ENCODE results near the gene MAP3K6.
A peak's percentile ranks its signal among the peaks of the same experiment; 100 is the strongest.
"Not testable (repeated sequence)": the region's sequence is repeated elsewhere in the genome, so short reads cannot be mapped to it uniquely, and the experiment has no call there.

MAP3K6 gene, protein sequence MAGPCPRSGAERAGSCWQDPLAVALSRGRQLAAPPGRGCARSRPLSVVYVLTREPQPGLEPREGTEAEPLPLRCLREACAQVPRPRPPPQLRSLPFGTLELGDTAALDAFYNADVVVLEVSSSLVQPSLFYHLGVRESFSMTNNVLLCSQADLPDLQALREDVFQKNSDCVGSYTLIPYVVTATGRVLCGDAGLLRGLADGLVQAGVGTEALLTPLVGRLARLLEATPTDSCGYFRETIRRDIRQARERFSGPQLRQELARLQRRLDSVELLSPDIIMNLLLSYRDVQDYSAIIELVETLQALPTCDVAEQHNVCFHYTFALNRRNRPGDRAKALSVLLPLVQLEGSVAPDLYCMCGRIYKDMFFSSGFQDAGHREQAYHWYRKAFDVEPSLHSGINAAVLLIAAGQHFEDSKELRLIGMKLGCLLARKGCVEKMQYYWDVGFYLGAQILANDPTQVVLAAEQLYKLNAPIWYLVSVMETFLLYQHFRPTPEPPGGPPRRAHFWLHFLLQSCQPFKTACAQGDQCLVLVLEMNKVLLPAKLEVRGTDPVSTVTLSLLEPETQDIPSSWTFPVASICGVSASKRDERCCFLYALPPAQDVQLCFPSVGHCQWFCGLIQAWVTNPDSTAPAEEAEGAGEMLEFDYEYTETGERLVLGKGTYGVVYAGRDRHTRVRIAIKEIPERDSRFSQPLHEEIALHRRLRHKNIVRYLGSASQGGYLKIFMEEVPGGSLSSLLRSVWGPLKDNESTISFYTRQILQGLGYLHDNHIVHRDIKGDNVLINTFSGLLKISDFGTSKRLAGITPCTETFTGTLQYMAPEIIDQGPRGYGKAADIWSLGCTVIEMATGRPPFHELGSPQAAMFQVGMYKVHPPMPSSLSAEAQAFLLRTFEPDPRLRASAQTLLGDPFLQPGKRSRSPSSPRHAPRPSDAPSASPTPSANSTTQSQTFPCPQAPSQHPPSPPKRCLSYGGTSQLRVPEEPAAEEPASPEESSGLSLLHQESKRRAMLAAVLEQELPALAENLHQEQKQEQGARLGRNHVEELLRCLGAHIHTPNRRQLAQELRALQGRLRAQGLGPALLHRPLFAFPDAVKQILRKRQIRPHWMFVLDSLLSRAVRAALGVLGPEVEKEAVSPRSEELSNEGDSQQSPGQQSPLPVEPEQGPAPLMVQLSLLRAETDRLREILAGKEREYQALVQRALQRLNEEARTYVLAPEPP (N-terminal part only)

DNA sequence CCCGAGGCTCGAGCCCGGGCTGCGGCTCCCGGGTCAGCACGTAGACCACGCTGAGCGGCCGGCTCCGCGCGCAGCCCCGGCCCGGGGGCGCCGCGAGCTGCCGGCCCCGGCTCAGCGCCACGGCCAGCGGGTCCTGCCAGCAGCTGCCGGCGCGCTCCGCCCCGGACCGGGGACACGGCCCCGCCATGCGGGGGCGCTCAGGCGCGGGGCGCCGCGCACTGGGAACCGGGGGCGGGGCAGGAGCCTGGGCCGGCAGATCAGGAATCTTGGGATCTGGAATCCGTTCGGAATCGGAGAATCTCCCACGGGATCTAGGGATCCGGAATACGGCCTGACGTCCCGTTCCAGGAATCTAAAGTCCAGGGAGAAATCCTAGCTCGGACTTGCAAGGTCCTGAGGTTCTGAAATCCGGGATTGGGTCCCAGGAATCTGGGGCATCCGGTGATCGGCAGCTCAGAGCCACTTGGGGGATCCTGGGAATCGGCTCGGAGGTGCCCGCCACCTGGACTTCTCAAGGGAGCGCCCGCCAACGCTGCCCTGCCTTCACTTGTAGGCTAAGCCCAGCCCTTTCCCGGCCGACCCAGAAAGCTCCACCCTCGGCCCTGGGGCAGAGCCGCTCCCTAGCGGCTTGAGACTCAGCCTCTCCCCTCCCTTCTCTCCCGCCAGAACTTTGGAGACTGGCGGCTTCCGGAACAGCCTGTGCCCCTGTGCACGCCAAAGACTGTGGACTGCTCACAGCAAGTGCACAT lies at the start of gene MAP3K6:
TSS of gene MAP3K6 (minus strand) at position 551 of the 749 bp plus-strand sequence. CDS start at position 187, 364 bp downstream.
- peak; percentile 16 for DNase-seq

DNA sequence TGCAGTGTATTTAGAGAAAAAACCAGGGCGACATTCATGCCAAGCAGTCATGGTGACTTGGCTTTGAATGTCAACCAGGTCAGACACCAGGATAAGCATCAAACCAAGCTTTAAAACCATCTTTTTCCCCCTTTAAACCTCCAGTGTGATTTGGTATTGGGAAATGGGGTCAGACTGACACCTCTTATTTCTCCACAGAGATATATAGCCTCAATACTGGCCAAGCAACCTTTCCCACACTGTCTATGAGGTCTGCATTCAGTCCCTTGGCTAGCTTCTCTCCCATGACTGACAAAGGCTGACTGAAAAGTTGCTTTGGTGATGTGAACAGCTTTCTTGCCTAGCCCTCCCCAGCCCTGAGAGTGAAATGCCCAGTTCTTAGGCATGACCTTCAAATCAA lies 47.3 kb upstream of the MAP3K6 start:
- DNase-seq, result no peak

DNA sequence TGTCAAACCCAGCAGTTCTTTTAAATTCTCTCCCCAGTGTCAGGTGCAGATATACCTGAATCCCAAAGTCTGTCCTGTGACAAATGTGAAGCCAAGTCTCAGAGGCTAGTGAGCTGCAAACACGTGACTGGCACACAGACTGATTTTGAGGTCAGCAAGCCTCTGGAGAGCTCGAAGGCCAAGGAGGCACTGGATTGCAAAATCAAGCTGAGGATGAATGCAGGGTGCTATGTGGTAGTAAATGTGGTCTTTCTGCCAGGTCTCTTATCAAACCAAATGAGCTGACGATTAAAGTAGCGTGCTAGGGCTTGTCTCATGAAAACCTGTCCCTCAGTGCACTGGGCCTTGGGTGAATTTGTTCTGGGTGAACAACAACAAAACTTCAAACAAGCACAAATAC lies 46.2 kb upstream of the MAP3K6 start:
- no peak for DNase-seq

DNA sequence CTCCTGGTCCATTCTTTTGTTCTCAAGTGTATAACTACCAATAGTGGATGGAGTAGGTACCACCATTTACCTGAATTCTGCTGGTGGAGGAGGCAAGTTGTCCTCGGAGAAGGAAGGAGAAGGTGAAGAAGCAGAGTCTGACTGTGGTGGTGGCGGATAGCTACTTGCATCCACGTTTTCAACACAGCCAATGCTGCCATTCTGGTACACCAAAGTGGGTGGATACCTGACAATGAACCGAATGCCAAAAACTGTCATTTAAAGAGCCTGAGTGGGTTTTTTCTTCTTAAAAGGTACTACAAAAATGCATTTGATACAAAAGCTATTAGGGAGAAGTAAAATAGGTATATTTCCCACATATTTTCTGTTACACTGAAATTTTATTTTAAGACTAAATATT lies 45.7 kb upstream of the MAP3K6 start:
- no peak for DNase-seq

DNA sequence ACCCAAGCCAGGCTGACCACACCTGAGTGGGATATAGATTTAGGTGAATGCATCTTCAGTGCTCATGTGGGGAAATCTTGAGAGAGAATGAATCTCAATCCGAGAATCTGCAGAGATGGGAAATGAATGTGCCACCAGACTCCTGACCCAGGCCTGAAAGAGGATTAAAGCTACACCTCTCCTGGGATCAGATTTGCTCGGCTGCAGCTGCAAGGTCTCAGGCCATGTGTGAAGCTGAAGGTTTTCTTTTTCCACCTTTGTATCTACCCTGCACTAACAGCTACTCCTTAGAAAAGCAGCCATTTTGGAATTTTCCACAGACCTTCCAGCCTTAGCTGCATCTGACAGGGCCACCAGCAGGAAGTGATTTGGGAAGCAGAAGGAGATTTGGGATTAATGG lies 43.9 kb upstream of the MAP3K6 start:
- DNase-seq, result no peak

DNA sequence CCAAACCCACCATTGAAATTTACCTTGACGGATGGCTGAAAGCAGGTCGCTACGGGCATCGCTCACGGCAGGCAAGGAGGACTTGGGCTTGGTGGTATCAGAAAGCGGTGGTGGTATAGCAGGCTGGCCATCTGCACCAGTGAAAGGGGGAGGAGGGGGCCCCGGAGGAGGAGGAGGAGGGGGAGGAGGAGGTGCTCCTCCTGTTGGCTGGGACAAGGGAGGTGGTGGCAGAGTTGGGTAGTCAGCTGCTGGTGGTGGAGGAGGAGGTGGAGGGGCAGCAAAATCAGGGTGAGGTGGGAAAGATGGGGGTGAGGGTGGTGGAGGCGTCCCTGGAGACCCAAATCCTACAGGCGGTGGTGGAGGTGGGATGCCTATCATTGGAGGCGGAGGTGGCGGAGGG lies 42.9 kb upstream of the MAP3K6 start:
- DNase-seq, result no peak

DNA sequence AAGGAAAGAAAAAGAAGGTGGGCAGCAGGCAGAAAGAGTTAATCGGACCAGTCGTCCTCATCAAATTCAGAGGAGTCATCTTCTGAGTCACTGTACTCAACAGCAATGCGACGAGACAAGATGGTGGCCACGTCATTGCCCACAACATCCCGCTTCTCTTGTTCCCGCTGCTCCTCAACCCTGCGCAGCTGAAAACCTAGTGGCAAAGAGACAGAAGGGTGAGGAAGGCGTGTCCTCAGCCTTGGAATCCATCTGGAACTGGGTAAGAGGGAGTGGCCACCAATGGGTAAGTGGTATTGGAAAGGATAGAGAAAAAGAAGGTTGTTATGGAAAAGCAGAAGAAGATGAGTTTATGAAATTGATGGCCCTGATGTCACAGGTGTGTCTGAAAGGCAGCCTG lies 41.4 kb upstream of the MAP3K6 start:
- no peak for DNase-seq

DNA sequence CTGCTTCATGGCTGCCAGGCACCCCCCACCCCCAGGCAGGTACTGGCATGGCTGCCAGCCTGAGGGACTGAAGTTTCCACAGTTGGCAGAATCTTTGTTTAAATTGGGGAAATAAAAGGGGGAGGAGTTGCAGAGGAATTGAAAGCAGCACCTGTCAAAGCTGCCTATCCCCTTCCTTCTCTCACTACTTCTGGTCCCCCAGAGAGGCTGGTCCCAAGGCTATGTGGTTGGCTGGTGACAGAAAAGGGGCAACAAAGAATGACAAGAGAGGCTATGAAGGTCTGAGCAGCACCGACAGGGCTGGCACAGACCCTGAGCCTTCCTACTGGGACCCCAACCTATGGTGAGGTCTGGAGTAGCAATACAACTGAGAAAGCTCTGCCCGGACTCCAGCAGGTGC lies 40.0 kb upstream of the MAP3K6 start:
- not testable (repeated sequence) for DNase-seq

DNA sequence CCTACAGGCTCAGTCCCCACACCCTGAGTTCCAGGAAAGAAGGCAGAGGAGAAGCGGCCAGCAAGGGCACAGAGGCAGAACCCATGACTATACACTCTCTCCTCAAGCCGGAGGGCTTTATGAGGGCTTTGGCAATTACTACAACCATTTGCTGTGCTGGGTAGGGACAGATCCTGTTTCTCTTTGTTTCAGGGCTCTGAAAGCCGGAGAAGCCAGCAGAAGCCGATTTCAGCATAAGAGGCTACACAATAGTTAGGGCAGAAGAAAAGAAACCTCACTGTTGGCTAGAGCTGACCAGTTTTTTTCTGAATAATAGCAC lies 39.6 kb upstream of the MAP3K6 start:
- DNase-seq, result no peak

DNA sequence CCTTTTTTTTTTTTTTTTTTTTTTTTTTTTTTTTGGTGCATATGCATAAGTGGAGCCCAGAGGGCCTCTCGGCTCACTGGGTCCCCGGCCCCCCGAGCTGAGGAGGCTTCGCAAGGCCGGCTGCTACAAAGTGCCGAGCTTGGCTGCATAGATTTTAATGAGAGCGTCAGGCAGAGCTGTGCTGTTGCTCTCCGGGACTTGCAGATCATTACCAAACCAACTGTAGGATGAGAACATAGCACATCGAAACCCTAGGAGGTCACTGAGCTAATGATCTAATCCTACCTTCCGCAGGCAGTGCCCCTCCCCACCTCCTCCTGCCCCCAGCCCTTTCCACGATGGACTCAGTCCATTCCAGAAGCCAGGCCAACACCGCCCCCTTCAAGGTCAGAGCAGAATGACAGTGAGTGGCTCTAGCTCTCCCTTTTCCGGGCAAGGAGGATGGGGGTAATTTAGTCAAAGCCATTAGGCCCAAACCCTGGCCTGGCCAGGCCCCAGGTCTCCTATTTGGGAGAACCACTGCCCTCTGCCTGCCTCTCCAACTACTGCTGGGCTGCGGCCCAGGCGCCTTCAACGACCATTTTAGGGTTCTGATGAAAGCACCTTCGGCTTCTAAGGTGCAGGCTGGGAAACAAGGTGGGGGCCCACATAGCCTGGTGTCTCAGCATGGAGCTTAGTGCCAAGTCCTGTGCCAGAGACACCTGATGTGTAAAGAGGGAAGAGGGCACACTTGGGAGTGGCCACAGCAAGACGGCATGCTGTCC lies 39.0 kb upstream of the MAP3K6 start:
- not testable (repeated sequence) for DNase-seq

DNA sequence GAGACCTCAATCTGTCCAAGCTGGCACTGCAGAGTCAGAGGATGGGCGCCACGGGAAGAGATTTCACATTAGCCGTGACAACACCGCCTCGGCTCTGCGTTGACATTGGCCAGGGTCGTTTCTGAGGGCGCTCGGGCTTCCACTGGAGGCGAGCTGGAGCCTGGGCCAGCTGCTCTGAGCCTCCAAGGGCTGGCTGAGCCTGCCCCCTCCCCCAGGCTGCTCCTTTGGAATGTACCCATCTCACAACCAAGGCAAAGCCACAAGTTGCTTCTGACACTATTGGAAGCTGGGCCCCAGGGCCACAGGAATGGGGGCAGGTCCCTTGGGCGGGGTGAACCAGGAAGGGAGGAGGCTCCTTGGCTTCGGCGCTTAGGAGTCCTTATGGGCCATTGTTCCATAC lies 38.3 kb upstream of the MAP3K6 start:
- no peak for DNase-seq

DNA sequence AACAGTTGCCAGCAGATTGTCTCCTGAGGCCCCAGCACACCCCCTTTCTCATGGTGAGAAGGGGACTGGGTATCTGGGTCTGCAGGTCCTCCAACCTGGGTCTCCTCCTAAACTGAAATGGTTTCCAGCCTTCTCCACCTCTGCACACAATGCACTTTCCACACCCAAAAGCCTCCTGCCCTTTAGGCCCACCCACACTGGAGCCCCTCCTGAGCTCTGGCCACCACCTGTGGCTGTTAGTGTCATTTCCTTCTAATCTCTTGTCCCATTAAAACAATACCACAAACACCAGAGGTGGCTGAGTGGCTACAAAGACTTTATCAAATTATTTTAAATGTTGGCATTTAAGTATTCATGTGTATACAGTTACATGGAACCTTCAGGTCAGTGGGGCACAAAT lies 37.2 kb upstream of the MAP3K6 start:
- peak; percentile 8 for DNase-seq

DNA sequence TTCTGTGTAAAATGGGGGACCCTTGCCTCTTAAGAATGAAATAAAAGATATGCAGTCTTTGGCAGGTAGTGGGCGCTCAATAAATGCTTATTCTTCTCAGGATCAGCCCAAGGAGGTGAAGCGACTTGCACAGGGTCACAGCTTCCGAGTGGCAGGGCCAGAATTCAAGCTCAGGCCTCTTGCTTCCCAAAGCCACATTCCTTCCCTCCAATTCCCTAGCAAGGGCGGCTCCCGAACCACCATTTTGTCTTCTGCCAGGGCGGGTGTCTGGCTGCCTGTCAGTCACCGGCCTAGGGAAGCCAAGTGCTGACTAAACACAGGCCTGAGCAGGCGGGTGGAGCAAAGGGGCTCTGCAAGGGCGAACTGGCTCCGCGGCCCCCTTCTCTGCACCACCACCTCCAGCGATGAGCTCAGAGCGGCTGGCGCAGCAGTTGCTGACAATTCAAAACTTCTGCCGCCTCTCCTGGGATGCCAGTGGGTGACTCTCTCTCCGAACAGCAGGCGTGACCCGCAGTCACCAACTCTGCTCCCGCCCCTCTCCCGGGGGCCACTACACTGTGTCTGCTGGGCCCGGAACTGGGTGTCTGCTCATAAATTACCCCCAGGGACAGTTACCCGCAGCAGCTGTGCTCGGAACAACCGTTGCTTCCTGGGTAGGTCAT lies 36.4 kb upstream of the MAP3K6 start:
- DNase-seq, result peak; percentile 70

DNA sequence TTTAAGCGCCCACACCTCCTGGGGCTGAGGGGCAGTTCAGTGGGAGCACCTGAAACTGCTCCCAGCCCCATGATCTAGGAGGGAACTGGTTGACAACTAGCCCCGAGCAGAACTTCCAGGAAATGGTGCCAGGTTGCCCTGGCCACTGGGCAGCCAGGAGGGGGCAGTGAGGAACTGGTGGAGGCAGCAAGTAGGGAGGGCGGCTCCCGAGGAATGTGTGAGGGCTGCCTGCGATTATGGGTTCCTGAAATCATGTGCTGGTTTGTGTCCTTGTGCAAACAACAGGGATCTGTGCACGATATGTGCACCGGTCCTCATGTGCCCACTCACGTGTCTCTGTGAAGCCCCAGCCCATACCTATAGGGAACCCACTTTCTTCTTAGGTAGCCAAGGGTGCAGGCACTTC lies 35.6 kb upstream of the MAP3K6 start:
- DNase-seq, result no peak

DNA sequence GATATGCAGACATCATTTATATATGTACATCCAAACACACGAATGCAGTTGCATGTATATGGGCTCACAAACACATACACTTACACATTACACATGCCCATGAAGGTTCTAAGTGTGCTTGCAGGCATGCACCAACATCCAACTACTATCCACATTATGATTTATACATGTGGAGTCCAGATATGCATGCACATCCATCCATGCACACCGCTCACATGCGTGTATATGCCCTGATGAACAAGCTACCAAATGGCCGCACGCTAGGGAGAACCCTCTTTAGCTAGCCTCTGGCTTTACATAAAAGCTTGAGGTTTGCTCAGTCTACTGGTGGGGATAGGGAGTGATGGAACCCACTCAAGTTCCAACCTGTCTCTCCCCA lies 34.2 kb upstream of the MAP3K6 start:
- DNase-seq, result no peak

DNA sequence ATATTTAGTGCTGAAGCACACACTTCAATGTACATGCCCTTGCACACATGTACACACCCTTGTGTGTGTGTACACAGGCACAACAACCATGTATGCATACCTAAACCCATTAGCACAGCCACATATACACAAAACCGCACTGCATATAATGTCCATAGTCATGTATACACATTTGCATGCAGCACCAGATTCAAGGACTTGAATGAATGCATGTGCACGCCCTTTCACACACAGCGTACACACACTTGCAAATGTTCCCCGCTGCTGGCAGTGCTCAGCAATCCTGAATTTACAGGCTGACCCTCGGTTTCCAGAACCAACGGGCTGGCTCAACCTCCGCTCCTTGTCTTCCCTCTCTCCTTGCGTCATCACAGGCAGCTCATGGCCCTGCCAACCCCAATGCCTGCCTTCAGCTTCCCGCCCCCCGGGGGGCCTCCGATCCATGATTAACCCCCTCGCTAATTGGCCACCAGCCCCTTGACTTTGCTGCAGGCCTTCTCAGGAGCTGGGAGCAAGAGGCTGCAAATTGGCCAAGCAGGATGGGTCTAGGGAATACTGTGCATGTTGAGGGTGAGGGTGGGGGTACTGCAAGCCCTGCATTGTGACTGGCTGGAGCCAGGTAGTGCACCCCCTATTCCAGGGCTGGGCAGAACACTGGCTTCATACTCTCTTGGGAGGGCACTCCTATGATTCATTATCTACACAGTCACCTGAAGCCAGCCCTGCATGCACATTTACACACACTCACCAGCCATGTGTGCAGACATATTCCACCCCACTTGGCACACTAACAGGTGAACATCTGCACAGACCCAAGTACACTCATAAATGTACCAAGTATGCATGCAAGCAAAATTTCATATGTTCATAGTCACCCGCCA lies 33.6 kb upstream of the MAP3K6 start:
- DNase-seq, result no peak

DNA sequence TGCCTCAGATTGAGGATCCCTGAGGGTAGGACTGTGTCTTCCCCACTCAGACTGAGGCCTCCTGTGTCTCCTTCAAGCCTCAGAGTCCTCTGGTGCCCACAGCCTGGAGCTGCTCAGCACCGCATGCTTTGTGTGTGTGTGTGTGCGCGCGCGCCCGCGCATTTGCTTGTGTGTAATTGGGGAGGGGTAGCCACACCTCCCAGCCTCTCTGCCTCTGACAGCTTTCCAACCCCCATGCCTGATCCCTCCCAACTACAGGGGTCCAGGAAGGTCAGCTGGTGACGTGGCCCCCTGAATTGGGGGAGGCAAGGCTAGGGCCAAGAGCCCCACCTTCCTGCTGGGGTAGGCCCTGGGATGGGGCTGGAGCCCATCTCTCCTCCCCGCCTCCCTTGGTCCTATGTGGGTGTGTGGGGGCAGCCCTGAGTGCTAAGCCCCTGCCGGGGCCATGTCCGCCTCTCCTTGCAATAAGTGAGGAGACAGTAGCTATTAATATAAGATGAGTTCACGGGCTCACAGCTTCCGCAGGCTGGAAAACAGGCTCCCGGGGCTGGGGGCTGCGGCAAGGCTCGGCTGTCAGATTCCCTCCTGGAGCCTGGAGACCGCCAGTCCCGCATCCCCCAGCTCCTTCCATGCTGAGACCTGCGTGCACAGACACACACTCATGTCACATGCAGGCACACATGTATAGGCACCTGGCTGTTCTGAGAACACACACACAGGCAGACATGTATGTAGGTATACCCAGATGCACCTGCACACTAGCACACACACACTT lies 32.7 kb upstream of the MAP3K6 start:
- no peak for DNase-seq

DNA sequence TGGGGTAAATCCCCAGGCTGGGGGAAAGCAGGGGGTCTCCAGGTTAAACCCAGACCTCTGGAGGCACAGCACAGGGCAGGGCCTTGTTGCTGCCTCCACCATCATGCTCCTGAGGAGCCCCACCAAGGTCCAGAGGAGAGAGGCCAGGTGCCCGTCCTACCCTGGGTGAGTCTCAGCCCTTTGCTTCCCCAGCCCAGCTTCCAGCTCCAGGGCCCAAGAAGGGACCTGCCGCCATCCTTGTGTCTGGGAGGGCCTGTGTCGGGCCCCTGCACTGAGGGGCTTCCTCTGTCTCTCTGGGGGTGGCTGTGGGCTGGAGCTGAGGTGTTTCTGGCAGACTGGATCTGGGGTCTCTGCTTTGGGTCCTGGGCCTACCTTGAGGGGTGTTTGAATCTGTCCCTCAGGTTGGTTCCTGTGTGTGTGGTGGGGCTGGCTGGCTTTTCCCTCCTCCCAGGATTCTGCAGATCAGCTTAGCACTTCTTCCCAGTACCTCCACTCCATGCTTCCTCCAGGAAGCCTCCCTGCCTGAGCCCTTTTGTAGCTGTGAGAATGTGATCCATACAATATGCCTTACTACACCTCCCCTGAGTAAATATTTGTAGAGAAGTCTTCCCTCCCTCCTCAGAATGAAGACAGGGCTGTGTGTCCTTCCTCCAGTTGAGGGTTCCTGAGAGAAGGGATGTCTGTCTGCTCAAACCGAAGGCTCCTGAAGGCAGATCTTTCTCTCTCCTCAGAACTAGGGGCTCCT lies 31.8 kb upstream of the MAP3K6 start:
- DNase-seq, result no peak

DNA sequence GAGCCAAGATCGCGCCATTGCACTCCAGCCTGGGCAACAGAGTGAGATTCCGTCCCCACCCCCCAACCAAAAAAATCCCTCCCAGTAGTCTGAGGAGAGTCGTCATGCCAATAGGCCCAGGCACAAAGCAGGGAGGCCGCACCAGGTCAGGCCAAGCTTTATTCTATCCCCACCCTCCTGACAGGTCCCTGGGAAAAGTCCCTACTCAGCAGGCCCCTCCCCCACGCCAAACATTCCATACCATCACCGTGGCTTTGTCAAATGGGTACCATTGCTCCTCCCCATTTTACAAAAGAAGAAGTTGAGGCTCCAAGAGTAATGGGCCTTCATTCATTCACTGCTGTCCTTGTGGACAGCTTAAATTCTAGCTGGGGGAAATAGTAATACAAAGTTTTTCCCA lies 31.0 kb upstream of the MAP3K6 start:
- no peak for DNase-seq
